Stomach (tissue), 4 donors: Measurements from ENCODE around the gene CCHCR1.

ENCODE experiments used
- CTCF ChIP-seq, 7 experiments: fragments of 450-650 bp in 4 of 7; fragments of 200-600 bp in 3 of 7; sonication (generic) in 3 of 7; IDR thresholded peaks; one replicate each; pipeline ENCODE4 v1.5.1; 2016 to 2019; ENCODE audit warnings: antibody characterized with exemption in 7 of 7, control low read depth in 2 of 7, mild to moderate bottlenecking in 1 of 7
- POLR2AphosphoS5 ChIP-seq, 3 donors: sonication (generic); formaldehyde crosslinking; IDR thresholded peaks; one replicate each; pipeline ENCODE4 v1.6.1; 2016; ENCODE audit warnings: antibody characterized with exemption in 3 of 3

GRCh38 chr6:31143148-31143547, 14.5 kb downstream of the CCHCR1 start:
- TF ChIP-seq CTCF (IDR thresholded peaks at IDR 0.05) = no peak
- peak in 1 of 3 donors; percentile 21 for TF ChIP-seq POLR2AphosphoS5 (IDR thresholded peaks at IDR 0.05)
